ENCODE measurements around the gene DCTN2.

GRCh38 chr12:57528176-57528575, 18.8 kb downstream of the DCTN2 start:
- no peak for TF ChIP-seq TAF1 (IDR thresholded peaks at IDR 0.05; ENCODE audit: low read depth)
- TF ChIP-seq REST (IDR thresholded peaks at IDR 0.05; ENCODE audit: low read depth): no peak
- no peak for TF ChIP-seq MAX (IDR thresholded peaks at IDR 0.05)
- TF ChIP-seq FOXM1 (IDR thresholded peaks at IDR 0.05; ENCODE audit: borderline replicate concordance, low read depth): no peak
- TF ChIP-seq TCF12 (IDR thresholded peaks at IDR 0.05; ENCODE audit: low read depth): no peak
- no peak for TF ChIP-seq EP300 (IDR thresholded peaks at IDR 0.05; ENCODE audit: borderline replicate concordance)
- TF ChIP-seq EGR1 (IDR thresholded peaks at IDR 0.05): no peak
- no peak for TF ChIP-seq CEBPB (IDR thresholded peaks at IDR 0.05)
- TF ChIP-seq RAD21 (IDR thresholded peaks at IDR 0.05; ENCODE audit: low read depth): no peak
- no peak for TF ChIP-seq USF1 (IDR thresholded peaks at IDR 0.05)
- no peak for TF ChIP-seq NFIC (IDR thresholded peaks at IDR 0.05)
- TF ChIP-seq TEAD4 (IDR thresholded peaks at IDR 0.05): no peak
- no peak for TF ChIP-seq CREB1 (IDR thresholded peaks at IDR 0.05; ENCODE audit: low read depth)
- TF ChIP-seq YY1 (IDR thresholded peaks at IDR 0.05; ENCODE audit: low read depth): no peak
